Caco-2 (cell line): Measurements from ENCODE around the gene TMEM125. TPM values are rescaled to one million over a fixed set of nuclear protein-coding genes. Genes with fewer than 3 reads are reported as not detected.

ENCODE experiments used
- BruUV-seq: library from RNA; stranded (reverse); fragments of 400-500 nt; replicated peaks from 2 replicates; lab custom pipeline; 2021; lab: Mats Ljungman, UMichigan
- CTCF ChIA-PET: fragments of 300-600 bp; sonication (Branson Sonifier 250); formaldehyde crosslinking; loops from one replicate; lab custom pipeline; 2022; ENCODE audit warnings: antibody characterized with exemption; lab: Charles Lee
- POLR2A ChIA-PET: fragments of 300-600 bp; sonication (Branson Sonifier 250); formaldehyde crosslinking; loops from one replicate; lab custom pipeline; 2022; ENCODE audit warnings: antibody characterized with exemption; lab: Charles Lee
- DNase-seq, 2 experiments: peaks; one replicate each; pipeline versions ENCODE4 v3.0.0 to v3.0.0-alpha.2; 2020 to 2022
- H3K27me3 ChIP-seq: replicated peaks from 2 replicates; pipeline ENCODE4 v1.6.0; 2011; ENCODE audit warnings: low read length; ENCODE audit not compliant: control insufficient read depth, insufficient read depth
- H3K36me3 ChIP-seq: 2 replicates; pipeline ENCODE4 v1.5.1; 2011; ENCODE audit warnings: low read length; ENCODE audit not compliant: control insufficient read depth, insufficient read depth
- H3K4me1 ChIP-seq: fragments of 250-450 bp; sonication (Bioruptor Pico); 2 replicates; pipeline ENCODE4 v1.5.1; 2020; ENCODE audit warnings: mild to moderate bottlenecking
- H3K4me3 ChIP-seq: 2 replicates; pipeline ENCODE4 v1.5.1; 2011; ENCODE audit warnings: low read depth, mild to moderate bottlenecking, control low read depth, low read length
- H3K9me3 ChIP-seq: fragments of 250-450 bp; sonication (Bioruptor Pico); 2 replicates; pipeline ENCODE4 v1.5.1; 2020; ENCODE audit warnings: mild to moderate bottlenecking, moderate library complexity
- H3K27ac Mint-ChIP-seq: one replicate; pipeline ENCODE4 v1.8.0; 2022; ENCODE audit warnings: mixed read lengths; ENCODE audit not compliant: unreplicated experiment
- H3K27me3 Mint-ChIP-seq: one replicate; pipeline ENCODE4 v1.8.0; 2022; ENCODE audit warnings: mixed read lengths; ENCODE audit not compliant: insufficient read depth, unreplicated experiment
- H3K36me3 Mint-ChIP-seq: one replicate; pipeline ENCODE4 v1.8.0; 2022; ENCODE audit warnings: mild to moderate bottlenecking, mixed read lengths; ENCODE audit not compliant: insufficient read depth, unreplicated experiment
- H3K4me1 Mint-ChIP-seq: one replicate; pipeline ENCODE4 v1.8.0; 2022; ENCODE audit warnings: low read depth, mixed read lengths; ENCODE audit not compliant: unreplicated experiment
- H3K4me3 Mint-ChIP-seq: one replicate; pipeline ENCODE4 v1.8.0; 2022; ENCODE audit warnings: mild to moderate bottlenecking, moderate library complexity, mixed read lengths; ENCODE audit not compliant: unreplicated experiment
- H3K9me3 Mint-ChIP-seq: one replicate; pipeline ENCODE4 v1.8.0; 2022; ENCODE audit warnings: mixed read lengths; ENCODE audit not compliant: unreplicated experiment
- intact Hi-C: fragments of 100-400 bp; cut with micrococcal nuclease; formaldehyde crosslinking; loops from one replicate; pipeline ENCODE4 v1.10.0; 2022; ENCODE audit not compliant: unreplicated experiment
- total RNA-seq: library from RNA; stranded (reverse); gene quantifications from 2 replicates; pipeline ENCODE4 v1.2.3, GENCODE V29; 2022
- TF ChIP-seq, protein P1 (sequence below), 2 experiments: fragments of 200-600 bp in 1 of 2; IDR thresholded peaks; 1 replicate in 1 of 2; 2 replicates in 1 of 2; pipeline versions ENCODE4 v1.5.1 to v1.8.0; 2011 to 2022; ENCODE audit warnings: antibody characterized with exemption in 1 of 2, control low read depth in 1 of 2, inconsistent platforms in 1 of 2, low read depth in 1 of 2, low read length in 1 of 2, mild to moderate bottlenecking in 1 of 2, moderate library complexity in 1 of 2; ENCODE audit not compliant: insufficient read depth in 1 of 2, severe bottlenecking in 1 of 2, unreplicated experiment in 1 of 2

Gene TMEM125
- total RNA-seq, 1 experiment from 2014 or later, result 25.9 TPM

DNA sequence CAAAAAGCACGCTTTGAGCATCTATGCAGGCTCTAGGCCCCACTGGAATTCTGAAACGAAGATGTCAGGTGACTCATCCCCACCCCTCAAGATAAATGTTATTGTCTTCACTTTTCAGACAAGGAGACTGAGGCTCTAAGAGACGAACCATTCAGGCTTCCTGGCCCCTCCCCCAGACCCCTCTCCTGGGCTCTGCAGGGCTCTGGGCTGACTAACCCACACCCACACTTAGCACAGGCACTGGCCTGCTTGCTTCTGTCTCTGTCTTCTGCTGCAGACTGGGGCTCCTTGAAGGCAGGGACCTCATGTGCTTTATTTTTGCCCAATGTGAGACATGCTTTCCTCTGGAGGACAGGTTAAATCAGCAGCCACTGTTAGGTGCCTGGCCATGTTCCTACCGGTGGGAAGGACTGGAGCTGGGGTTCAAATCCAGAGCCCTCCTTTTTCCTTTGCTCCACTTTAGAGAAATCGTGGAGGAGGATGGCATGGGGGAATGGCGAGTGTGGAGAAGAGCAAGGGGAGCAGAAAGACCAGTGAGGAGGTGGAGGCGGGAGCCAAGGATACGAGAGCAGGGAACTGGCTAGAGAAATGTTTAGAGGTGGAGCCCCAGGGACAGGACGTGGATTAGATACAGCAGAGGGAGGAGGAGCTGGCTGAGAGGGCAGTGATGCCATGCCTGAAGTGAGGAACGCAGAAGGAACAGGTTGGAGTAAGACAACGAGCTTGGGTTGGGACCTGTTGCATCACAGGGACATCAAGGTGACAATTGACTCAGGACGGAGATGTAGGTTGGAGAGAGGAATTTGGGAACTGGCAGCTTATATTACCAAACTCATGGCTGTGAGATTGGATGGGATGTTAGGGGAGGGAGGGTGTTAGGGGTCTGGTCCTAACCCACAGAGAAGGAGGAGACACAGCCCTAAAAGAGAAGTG lies 1.7 kb downstream of the TMEM125 start:
- TSS peak; percentile 76 for BruUV-seq
- H3K27me3 ChIP-seq, result no peaks in the 10 kb centered on the region
- peak overlapping the region; percentile 99 for H3K27ac Mint-ChIP-seq
- peaks cover 32% of the 10 kb centered on the region for H3K36me3 Mint-ChIP-seq
- H3K4me1 ChIP-seq, result peaks cover 19% of the 10 kb centered on the region
- peak overlapping the region; percentile 45 for H3K4me3 ChIP-seq
- TF ChIP-seq, protein P1, sequence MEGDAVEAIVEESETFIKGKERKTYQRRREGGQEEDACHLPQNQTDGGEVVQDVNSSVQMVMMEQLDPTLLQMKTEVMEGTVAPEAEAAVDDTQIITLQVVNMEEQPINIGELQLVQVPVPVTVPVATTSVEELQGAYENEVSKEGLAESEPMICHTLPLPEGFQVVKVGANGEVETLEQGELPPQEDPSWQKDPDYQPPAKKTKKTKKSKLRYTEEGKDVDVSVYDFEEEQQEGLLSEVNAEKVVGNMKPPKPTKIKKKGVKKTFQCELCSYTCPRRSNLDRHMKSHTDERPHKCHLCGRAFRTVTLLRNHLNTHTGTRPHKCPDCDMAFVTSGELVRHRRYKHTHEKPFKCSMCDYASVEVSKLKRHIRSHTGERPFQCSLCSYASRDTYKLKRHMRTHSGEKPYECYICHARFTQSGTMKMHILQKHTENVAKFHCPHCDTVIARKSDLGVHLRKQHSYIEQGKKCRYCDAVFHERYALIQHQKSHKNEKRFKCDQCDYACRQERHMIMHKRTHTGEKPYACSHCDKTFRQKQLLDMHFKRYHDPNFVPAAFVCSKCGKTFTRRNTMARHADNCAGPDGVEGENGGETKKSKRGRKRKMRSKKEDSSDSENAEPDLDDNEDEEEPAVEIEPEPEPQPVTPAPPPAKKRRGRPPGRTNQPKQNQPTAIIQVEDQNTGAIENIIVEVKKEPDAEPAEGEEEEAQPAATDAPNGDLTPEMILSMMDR (IDR thresholded peaks at IDR 0.05; ENCODE audit: insufficient read depth in 1 of 2, low read depth in 1 of 2, low read length in 1 of 2, severe bottlenecking in 1 of 2, unreplicated experiment in 1 of 2), result no peak
- peaks cover 4% of the 10 kb centered on the region; the same call in 1 of the 2 replicates for H3K36me3 ChIP-seq
- CTCF ChIA-PET, result interaction anchor here (1.4 kb wide), 1 partner anchor 14 kb away, joined by 6 read pairs; the partner anchor contains the start of gene C1orf210
- no peaks in the 10 kb centered on the region for H3K9me3 Mint-ChIP-seq
- H3K4me3 Mint-ChIP-seq, result peak overlapping the region; percentile 87
- POLR2A ChIA-PET, result interaction anchor here (0.5 to 1.4 kb wide), 5 partner anchors 14 to 282 kb away, joined by 3 to 13 read pairs (median 7); partner anchors contain the start of genes C1orf210, CDC20 and ELOVL1
- intact Hi-C loops, result loop anchor here (2.0 kb wide), 1 partner anchor 77 kb away; no protein-coding TSS in a partner anchor
- no peaks in the 10 kb centered on the region for H3K9me3 ChIP-seq
- H3K4me1 Mint-ChIP-seq, result peaks cover 19% of the 10 kb centered on the region
- no peaks in the 10 kb centered on the region for H3K27me3 Mint-ChIP-seq
- no peak for DNase-seq

DNA sequence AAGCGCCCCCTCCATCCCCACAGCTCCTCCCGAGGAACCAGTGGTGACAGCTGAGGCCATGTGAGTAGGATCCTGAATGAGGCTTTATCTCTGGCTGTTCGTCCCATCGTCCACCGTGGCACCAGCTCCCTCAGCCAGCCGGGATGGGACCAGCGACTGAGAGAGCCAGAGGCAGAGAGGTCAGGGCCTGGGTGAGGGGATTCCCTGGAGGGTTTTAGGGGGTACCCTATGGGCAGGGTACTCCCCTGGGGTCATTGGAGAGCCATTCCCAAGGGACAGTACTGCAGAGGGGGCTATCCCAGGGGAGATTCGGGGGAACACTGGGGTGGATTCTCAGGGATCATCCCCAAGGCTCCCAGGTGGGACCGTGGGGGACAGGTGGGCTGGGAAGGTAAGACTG lies 2.4 kb downstream of the TMEM125 start:
- no TSS peak for BruUV-seq
- Histone ChIP-seq H3K9me3 (no peaks in the 10 kb centered on the region), H3K4me3 (no peak overlapping the region), H3K4me1 (peaks cover 26% of the 10 kb centered on the region), H3K27me3 (no peaks in the 10 kb centered on the region), H3K36me3 (peaks cover 5% of the 10 kb centered on the region)
- POLR2A ChIA-PET, result no interaction called here
- H3K27me3 Mint-ChIP-seq, result no peaks in the 10 kb centered on the region
- H3K4me3 Mint-ChIP-seq, result no peak overlapping the region
- H3K36me3 Mint-ChIP-seq, result peaks cover 32% of the 10 kb centered on the region
- no peaks in the 10 kb centered on the region for H3K9me3 Mint-ChIP-seq
- intact Hi-C loops, result no loop called here
- peaks cover 26% of the 10 kb centered on the region for H3K4me1 Mint-ChIP-seq
- no peak for DNase-seq
- H3K27ac Mint-ChIP-seq, result no peak overlapping the region
- TF ChIP-seq, protein P1 (IDR thresholded peaks at IDR 0.05; ENCODE audit: insufficient read depth in 1 of 2, low read depth in 1 of 2, low read length in 1 of 2, severe bottlenecking in 1 of 2, unreplicated experiment in 1 of 2), result no peak
- CTCF ChIA-PET, result no interaction called here

DNA sequence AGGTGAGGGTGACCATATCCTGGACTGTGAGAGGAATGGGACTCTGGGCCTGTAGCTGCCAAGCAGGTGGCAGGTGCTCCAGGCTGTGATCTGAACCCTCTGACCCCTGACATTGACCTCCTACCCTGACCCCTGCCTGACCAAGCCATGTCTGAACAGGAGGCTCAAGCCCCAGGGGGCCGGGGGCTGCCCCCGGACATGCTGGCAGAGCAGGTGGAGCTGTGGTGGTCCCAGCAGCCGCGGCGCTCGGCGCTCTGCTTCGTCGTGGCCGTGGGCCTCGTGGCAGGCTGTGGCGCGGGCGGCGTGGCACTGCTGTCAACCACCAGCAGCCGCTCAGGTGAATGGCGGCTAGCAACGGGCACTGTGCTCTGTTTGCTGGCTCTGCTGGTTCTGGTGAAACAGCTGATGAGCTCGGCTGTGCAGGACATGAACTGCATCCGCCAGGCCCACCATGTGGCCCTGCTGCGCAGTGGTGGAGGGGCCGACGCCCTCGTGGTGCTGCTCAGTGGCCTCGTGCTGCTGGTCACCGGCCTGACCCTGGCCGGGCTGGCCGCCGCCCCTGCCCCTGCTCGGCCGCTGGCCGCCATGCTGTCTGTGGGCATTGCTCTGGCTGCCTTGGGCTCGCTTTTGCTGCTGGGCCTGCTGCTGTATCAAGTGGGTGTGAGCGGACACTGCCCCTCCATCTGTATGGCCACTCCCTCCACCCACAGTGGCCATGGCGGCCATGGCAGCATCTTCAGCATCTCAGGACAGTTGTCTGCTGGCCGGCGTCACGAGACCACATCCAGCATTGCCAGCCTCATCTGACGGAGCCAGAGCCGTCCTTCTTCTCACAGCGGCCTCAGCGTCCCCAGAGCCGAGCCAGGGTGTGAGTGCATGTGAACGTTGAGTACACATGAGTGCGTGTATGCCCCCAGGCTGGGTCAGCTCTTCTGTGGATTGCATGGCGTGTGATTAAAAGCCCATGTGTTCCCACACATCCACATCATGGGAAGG lies 3.1 kb downstream of the TMEM125 start:
- CTCF ChIA-PET, result no interaction called here
- BruUV-seq, result no TSS peak
- no peaks in the 10 kb centered on the region for H3K27me3 Mint-ChIP-seq

More for the DNA sequence above, 3.1 kb downstream of the TMEM125 start:
- H3K9me3 ChIP-seq, result no peaks in the 10 kb centered on the region
- no peak overlapping the region for H3K4me3 Mint-ChIP-seq
- POLR2A ChIA-PET, result no interaction called here
- H3K4me1 Mint-ChIP-seq, result peaks cover 28% of the 10 kb centered on the region
- no peak overlapping the region for H3K27ac Mint-ChIP-seq
- no peaks in the 10 kb centered on the region for H3K9me3 Mint-ChIP-seq
- H3K27me3 ChIP-seq, result no peaks in the 10 kb centered on the region
- H3K4me1 ChIP-seq, result peaks cover 32% of the 10 kb centered on the region
- peaks cover 5% of the 10 kb centered on the region for H3K36me3 ChIP-seq
- H3K4me3 ChIP-seq, result no peak overlapping the region
- TF ChIP-seq, protein P1 (IDR thresholded peaks at IDR 0.05; ENCODE audit: insufficient read depth in 1 of 2, low read depth in 1 of 2, low read length in 1 of 2, severe bottlenecking in 1 of 2, unreplicated experiment in 1 of 2), result no peak
- no peak for DNase-seq
- intact Hi-C loops, result no loop called here
- peaks cover 32% of the 10 kb centered on the region for H3K36me3 Mint-ChIP-seq
